GM12872 (cell line): ENCODE results near the gene EVI5L.

Source experiments
- CTCF ChIP-seq: IDR thresholded peaks from 3 replicates; pipeline ENCODE4 v1.5.1; 2011; ENCODE audit warnings: low read depth, mild to moderate bottlenecking, low read length, moderate library complexity; ENCODE audit not compliant: insufficient read depth

The EVI5L gene

DNA sequence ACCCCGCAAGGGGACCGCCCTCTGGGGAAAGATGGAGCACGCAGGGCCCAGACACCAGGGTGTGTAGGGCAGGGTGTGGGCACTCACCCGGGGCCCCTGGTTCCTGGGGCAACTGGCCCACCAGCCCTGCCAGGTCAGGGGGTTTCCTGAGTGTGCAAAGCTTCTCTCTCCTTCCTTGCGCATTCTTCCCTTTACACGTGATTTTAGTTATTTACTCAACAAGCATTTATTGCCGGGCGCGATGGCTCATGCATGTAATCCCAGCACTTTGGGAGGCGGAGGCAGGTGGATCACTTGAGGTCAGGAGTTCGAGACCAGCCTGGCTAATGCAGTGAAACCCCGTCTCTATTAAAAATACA, 23.7 kb downstream of the EVI5L start:
- TF ChIP-seq CTCF = no peak

GRCh38 chr19:7855426-7856108, 25.5 kb downstream of the EVI5L start:
- no peak for TF ChIP-seq CTCF

GRCh38 chr19:7856109-7856591, 26.1 kb downstream of the EVI5L start:
- no peak for TF ChIP-seq CTCF

DNA sequence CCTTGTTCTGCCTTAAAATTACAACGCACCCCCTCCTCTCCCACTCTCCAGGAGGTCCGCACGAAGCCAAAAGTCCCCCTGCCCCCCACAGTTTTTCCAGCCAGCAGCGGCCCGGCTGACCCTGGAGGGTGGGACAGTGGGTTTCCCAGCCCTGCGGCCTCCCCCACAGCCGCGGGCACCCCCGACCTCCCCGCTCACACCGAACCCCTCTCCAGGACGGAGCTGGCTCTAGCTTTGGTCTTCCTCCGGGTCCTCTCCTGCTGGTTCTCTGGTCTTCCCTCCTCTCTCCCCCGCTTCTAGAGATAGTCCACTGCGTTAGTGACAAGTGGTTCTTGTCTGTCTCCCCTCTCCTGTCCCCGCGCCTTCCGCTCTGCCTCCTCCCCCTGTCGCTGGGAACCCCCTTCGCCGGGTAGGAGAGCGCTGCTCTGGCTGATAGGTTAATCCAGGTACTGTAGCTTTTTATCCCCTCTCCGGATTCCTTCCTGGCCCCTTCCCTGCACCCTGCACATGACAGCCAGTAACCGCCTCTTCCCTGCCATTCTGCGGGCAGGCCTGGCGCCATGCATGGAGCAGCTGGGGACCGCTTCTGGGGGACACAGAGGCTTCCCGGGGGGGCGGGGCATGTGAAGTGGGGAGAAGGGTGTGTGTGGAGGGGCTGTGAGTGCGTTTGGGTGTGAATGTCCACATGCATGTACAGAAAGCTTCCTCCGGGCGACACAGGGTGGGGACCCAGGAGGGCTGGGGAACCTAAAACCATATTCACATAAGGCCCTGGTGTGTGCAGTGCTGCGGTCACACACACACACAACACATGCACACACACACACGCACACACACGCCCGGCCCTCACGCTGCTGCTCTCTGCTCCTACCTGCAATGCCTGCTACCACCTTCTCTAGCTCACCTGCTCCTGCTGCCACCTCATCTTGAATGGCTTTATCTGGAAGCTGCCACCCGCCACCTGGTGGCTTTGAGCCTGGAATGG, 27.0 kb downstream of the EVI5L start:
- TF ChIP-seq CTCF = no peak

GRCh38 chr19:7857727-7858108, 27.7 kb downstream of the EVI5L start:
- no peak for TF ChIP-seq CTCF

- TF ChIP-seq CTCF = no peak
Measured at GRCh38 chr19:7858109-7858770, 28.2 kb downstream of the EVI5L start.
